Left lung (tissue), 10 donors: ENCODE results near the gene KLF5. TPM values are rescaled to one million over a fixed set of nuclear protein-coding genes. Genes with fewer than 3 reads are reported as not detected.
"Not testable (repeated sequence)": the region's sequence is repeated elsewhere in the genome, so short reads cannot be mapped to it uniquely, and the experiment has no call there.

Source experiments
- ATAC-seq: fragments of 200-7000 bp; cut with Tn5 transposase; one replicate; pipeline ENCODE4 v1.9.1; 2020; ENCODE audit warnings: moderate library complexity
- DNase-seq, 4 donors: peaks; one replicate each; pipeline ENCODE4 v3.0.0-alpha.2; 2013 to 2020
- H3K27ac ChIP-seq, 2 donors: fragments of 200-600 bp; sonication (generic) in 1 of 2; one replicate each; pipeline versions ENCODE4 v1.5.0 to v1.8.0; 2020 to 2021
- H3K27me3 ChIP-seq, 2 donors: fragments of 200-600 bp; sonication (generic) in 1 of 2; one replicate each; pipeline versions ENCODE4 v1.5.0 to v1.8.0; 2020 to 2021
- H3K36me3 ChIP-seq, 2 donors: fragments of 200-600 bp; sonication (generic) in 1 of 2; one replicate each; pipeline versions ENCODE4 v1.5.0 to v1.8.0; 2020 to 2021
- H3K4me1 ChIP-seq, 2 donors: fragments of 200-600 bp; one replicate each; pipeline ENCODE4 v1.8.0; 2021
- H3K4me3 ChIP-seq, 2 donors: fragments of 200-600 bp; sonication (generic) in 1 of 2; one replicate each; pipeline versions ENCODE4 v1.5.0 to v1.8.0; 2020 to 2021; ENCODE audit warnings: mild to moderate bottlenecking in 1 of 2
- H3K9me3 ChIP-seq, 2 donors: fragments of 200-600 bp; sonication (generic) in 1 of 2; one replicate each; pipeline versions ENCODE4 v1.5.0 to v1.8.0; 2020 to 2021
- intact Hi-C, 2 donors: fragments of 100-400 bp; cut with DNase I; formaldehyde crosslinking; loops; one replicate each; pipeline versions ENCODE4 v1.11.2 to v1.14.2; 2022
- polyA plus RNA-seq, 6 donors: library from polyadenylated mRNA; unstranded; fragments of 120-200 nt; gene quantifications; one replicate each; pipeline ENCODE4 v1.2.1, GENCODE V29; 2013; ENCODE audit not compliant: insufficient read length in 6 of 6
- total RNA-seq, 2 donors: library from RNA; stranded (reverse); fragmentation: NEBNext Ultra II Directional; extraction: Animal tissue kit (Norgen Biotek cat#: 25700); gene quantifications; one replicate each; pipeline ENCODE4 v1.2.1, GENCODE V29; 2021
- TF ChIP-seq, protein P1 (sequence below), 2 donors: fragments of 200-600 bp; sonication (generic) in 1 of 2; IDR thresholded peaks; one replicate each; pipeline versions ENCODE4 v1.5.0 to v1.8.0; 2021; ENCODE audit warnings: antibody characterized with exemption in 2 of 2
- donor health status: DM: no; HTN: yes; CAD: no.
- donor health status: DM: no; HTN: no; CAD: no.

KLF5 gene
- total and polyA plus RNA-seq, 8 donors = 17.8 to 52.9 (median 23.5) TPM

DNA sequence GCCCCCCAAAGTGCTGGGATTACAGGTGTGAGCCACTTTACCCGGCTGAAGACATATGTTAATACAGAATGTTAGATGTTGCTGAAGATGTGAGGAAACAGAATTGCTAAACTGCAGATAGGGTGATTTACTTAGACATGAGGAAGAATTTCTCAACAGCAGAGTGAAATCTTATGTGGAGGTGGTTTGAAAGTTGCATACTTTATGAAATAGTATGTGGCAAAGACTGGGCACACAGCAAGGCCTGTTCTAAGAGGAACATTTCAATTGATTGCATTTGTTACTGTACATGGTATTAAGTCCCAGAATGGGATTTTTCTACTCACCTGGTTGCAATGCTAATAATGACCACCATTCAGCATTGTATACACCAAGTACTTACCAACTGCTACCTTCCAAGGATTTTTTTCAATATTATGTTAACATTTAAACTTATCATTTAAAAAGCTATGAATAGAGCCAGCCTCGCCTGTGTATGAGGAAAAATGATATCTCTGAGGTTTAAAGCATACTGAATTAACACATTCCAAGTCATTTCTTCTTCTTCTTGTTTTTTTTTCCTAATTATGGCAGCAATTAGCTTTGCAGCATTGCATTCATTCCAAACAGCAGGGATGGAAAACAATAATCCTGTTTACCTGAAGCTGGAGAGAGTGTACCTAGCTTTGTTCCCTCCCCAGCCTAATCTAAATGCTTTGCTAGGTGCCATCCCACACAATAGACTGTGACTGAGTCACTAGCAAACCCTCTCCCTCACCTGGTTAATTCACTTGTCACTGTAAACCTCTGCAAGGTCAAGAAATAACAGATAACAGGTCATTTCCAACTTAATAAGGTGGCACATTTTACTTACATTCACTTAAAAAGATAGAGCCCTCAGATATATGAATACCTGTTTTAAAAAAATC is 19.4 kb upstream of the KLF5 start:
- TF ChIP-seq, protein P1, sequence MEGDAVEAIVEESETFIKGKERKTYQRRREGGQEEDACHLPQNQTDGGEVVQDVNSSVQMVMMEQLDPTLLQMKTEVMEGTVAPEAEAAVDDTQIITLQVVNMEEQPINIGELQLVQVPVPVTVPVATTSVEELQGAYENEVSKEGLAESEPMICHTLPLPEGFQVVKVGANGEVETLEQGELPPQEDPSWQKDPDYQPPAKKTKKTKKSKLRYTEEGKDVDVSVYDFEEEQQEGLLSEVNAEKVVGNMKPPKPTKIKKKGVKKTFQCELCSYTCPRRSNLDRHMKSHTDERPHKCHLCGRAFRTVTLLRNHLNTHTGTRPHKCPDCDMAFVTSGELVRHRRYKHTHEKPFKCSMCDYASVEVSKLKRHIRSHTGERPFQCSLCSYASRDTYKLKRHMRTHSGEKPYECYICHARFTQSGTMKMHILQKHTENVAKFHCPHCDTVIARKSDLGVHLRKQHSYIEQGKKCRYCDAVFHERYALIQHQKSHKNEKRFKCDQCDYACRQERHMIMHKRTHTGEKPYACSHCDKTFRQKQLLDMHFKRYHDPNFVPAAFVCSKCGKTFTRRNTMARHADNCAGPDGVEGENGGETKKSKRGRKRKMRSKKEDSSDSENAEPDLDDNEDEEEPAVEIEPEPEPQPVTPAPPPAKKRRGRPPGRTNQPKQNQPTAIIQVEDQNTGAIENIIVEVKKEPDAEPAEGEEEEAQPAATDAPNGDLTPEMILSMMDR (IDR thresholded peaks at IDR 0.05) = no peak
- H3K27me3 ChIP-seq = no peaks in the 10 kb centered on the region
- H3K27ac ChIP-seq = peak overlapping the region in 1 of 2 donors; percentile 2
- H3K36me3 ChIP-seq = no peaks in the 10 kb centered on the region
- no peak overlapping the region for H3K4me3 ChIP-seq
- no peaks in the 10 kb centered on the region for H3K4me1 ChIP-seq
- DNase-seq = no peak
- H3K9me3 ChIP-seq = no peaks in the 10 kb centered on the region
- intact Hi-C loops = no loop called here
- no peak for ATAC-seq

DNA sequence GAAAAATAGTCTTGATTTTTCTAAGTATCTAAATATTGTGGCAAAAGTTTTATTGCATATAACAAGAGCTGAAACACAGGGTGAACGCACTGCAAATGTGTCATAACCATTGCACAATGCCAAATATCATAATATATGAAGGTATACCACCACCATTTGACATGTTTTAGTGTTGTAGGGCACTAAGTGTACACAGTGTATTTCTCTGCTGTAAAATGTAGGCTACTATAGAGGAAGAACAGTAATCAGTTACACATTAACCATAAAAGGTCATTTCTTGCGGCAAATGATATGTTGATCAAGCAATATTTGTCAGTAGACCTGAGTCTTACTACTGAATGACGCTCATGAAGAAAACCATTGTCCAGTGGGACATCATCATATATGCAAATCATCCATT is 18.3 kb upstream of the KLF5 start:
- TF ChIP-seq, protein P1 (IDR thresholded peaks at IDR 0.05) = no peak
- H3K27ac ChIP-seq = peak overlapping the region in 1 of 2 donors; percentile 24
- H3K27me3 ChIP-seq = no peaks in the 10 kb centered on the region
- no peaks in the 10 kb centered on the region for H3K36me3 ChIP-seq
- no peaks in the 10 kb centered on the region for H3K9me3 ChIP-seq
- ATAC-seq = no peak
- DNase-seq = no peak
- intact Hi-C loops = no loop called here
- H3K4me1 ChIP-seq = no peaks in the 10 kb centered on the region
- no peak overlapping the region for H3K4me3 ChIP-seq

DNA sequence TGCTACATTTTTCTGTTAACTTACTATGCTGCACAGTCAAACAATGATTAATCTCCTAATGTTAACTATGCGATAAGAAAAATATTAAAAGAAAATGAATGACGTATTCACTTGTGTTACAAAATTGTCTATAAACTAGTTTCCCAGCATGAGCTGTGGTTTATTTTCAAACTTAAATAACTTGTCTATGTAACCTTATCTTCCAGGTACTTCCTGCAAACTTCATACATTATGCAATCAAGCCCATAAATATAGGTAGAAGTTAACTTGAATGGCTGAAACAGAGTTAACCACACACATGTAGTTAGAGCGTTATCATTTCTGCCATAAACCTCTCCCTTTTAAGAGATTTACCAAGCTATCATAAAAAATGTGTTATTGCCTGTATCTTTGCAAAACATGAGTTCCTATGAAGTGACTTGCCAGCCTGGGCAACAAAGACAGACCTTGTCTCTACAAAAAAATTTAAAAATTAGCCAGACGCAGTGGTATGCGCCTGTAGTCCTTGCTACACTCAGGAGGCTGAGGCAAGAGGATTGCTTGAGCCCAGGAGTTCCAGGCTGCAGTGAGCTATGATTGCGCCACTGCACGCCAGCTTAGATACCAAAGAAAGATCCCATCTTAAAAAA is 17.7 kb upstream of the KLF5 start:
- H3K27ac ChIP-seq = peak overlapping the region in 1 of 2 donors; percentile 24
- TF ChIP-seq, protein P1 (IDR thresholded peaks at IDR 0.05) = no peak
- H3K4me3 ChIP-seq = no peak overlapping the region
- H3K9me3 ChIP-seq = no peaks in the 10 kb centered on the region
- H3K27me3 ChIP-seq = no peaks in the 10 kb centered on the region
- DNase-seq = no peak
- H3K4me1 ChIP-seq = no peaks in the 10 kb centered on the region
- H3K36me3 ChIP-seq = no peaks in the 10 kb centered on the region
- ATAC-seq = no peak
- intact Hi-C loops = no loop called here

DNA sequence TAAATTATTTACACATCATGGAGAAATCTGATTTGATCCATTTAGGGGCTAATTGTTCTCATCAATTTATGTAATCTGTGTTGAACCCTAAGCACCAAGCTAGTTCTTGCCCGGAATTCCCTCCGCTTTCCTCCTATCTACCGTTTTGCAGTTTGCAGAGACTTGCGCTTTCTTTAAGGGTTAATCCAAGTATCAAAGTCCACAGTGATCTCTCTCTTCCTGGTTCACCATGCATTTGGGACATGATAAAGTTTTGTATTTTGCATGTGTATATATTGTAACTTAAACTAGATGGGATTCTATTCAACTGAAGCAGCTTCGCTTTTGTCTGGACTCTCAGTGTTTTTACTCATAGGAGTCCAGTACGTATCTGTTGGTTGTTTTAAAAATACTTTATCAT is 13.8 kb upstream of the KLF5 start:
- Histone ChIP-seq H3K9me3 (no peaks in the 10 kb centered on the region), H3K4me1 (no peaks in the 10 kb centered on the region), H3K27ac (no peak overlapping the region), H3K36me3 (no peaks in the 10 kb centered on the region), H3K4me3 (no peak overlapping the region), H3K27me3 (no peaks in the 10 kb centered on the region)
- DNase-seq (no peak), ATAC-seq (no peak)
- intact Hi-C loops = no loop called here
- TF ChIP-seq, protein P1 (IDR thresholded peaks at IDR 0.05) = no peak

DNA sequence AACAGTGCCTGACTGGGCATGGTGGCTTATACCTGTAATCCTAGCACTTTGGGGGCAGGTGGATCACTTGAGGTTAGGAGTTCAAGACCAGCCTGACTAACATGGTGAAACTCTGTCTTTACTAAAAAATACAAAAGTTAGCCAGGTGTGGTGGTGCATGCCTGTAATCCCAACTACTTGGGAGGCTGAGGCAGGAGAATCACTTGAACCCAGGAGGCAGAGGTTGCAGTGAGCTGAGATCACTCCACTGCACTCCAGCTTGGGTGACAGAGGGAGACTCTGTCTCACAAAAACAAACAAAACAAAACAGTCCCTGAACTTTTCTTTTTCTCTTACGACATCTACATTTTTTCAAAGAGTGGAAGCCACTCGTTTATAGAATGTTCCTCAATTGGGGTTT is 10.2 kb upstream of the KLF5 start:
- H3K4me1 ChIP-seq, ATAC-seq, H3K4me3 ChIP-seq, H3K9me3 ChIP-seq, H3K27ac ChIP-seq, H3K36me3 ChIP-seq, H3K27me3 ChIP-seq, intact Hi-C loops, DNase-seq: not testable (repeated sequence)
